DND-41 (cell line): ENCODE results near the gene BRD3.

Experiments used
- ATAC-seq: fragments of 200-7000 bp; cut with Tn5 transposase; 3 replicates; pipeline ENCODE4 v1.9.1; 2021; ENCODE audit warnings: low read depth; ENCODE audit not compliant: insufficient read depth
- DNase-seq: peaks from one replicate; pipeline ENCODE4 v3.0.0-alpha.2; 2020
- H2AFZ ChIP-seq: 2 replicates; pipeline ENCODE4 v1.6.0; 2012; ENCODE audit warnings: low read depth, low read length
- H3K27ac ChIP-seq: 2 replicates; pipeline ENCODE4 v1.5.1; 2012; ENCODE audit warnings: low read length, inconsistent platforms
- H3K27me3 ChIP-seq: fragments of 200-600 bp; sonication (generic); 2 replicates; pipeline ENCODE4 v1.6.0; 2012; ENCODE audit warnings: low read length, mild to moderate bottlenecking, inconsistent platforms; ENCODE audit not compliant: insufficient read depth, poor library complexity
- H3K36me3 ChIP-seq: 2 replicates; pipeline ENCODE4 v1.5.1; 2012; ENCODE audit warnings: low read length, inconsistent platforms; ENCODE audit not compliant: insufficient read depth
- H3K4me1 ChIP-seq: 2 replicates; pipeline ENCODE4 v1.5.1; 2012; ENCODE audit warnings: mild to moderate bottlenecking, low read length; ENCODE audit not compliant: insufficient read depth
- H3K4me2 ChIP-seq: 2 replicates; pipeline ENCODE4 v1.6.0; 2012; ENCODE audit warnings: mild to moderate bottlenecking, moderate library complexity, low read length, inconsistent platforms; ENCODE audit not compliant: insufficient read depth
- H3K4me3 ChIP-seq, 2 experiments: fragments of 200-600 bp in 1 of 2; shearing (Covaris generic) in 1 of 2; 2 replicates each; pipeline ENCODE4 v1.5.1; 2012 to 2016; ENCODE audit warnings: inconsistent platforms in 2 of 2, low read length in 2 of 2, mild to moderate bottlenecking in 2 of 2, low read depth in 1 of 2, moderate library complexity in 1 of 2
- H3K79me2 ChIP-seq: 2 replicates; pipeline ENCODE4 v1.6.0; 2012; ENCODE audit warnings: low read length, inconsistent platforms; ENCODE audit not compliant: insufficient read depth
- H3K9ac ChIP-seq: 2 replicates; pipeline ENCODE4 v1.6.0; 2012; ENCODE audit warnings: low read depth, mild to moderate bottlenecking, inconsistent platforms, low read length, moderate library complexity
- H3K9me3 ChIP-seq: 2 replicates; pipeline ENCODE4 v1.5.1; 2012; ENCODE audit warnings: low read length, moderate library complexity, mild to moderate bottlenecking, inconsistent platforms; ENCODE audit not compliant: insufficient read depth, severe bottlenecking
- H4K20me1 ChIP-seq: 2 replicates; pipeline ENCODE4 v1.6.0; 2012; ENCODE audit warnings: low read length; ENCODE audit not compliant: insufficient read depth
- EZH2 ChIP-seq: IDR thresholded peaks from 3 replicates; pipeline ENCODE4 v1.6.1; 2012; ENCODE audit warnings: borderline replicate concordance, low read depth, mild to moderate bottlenecking, moderate library complexity, low read length, inconsistent platforms; ENCODE audit not compliant: severe bottlenecking
- TF ChIP-seq, protein P1 (sequence below): IDR thresholded peaks from 2 replicates; pipeline ENCODE4 v1.5.1; 2012; ENCODE audit warnings: borderline replicate concordance, low read length, moderate library complexity, mild to moderate bottlenecking; ENCODE audit not compliant: poor library complexity, severe bottlenecking; ENCODE audit errors: extremely low read depth

BRD3 gene

GRCh38 chr9:134028076-134028475, 39.8 kb downstream of the BRD3 start:
- no peak for TF ChIP-seq EZH2
- TF ChIP-seq, protein P1, sequence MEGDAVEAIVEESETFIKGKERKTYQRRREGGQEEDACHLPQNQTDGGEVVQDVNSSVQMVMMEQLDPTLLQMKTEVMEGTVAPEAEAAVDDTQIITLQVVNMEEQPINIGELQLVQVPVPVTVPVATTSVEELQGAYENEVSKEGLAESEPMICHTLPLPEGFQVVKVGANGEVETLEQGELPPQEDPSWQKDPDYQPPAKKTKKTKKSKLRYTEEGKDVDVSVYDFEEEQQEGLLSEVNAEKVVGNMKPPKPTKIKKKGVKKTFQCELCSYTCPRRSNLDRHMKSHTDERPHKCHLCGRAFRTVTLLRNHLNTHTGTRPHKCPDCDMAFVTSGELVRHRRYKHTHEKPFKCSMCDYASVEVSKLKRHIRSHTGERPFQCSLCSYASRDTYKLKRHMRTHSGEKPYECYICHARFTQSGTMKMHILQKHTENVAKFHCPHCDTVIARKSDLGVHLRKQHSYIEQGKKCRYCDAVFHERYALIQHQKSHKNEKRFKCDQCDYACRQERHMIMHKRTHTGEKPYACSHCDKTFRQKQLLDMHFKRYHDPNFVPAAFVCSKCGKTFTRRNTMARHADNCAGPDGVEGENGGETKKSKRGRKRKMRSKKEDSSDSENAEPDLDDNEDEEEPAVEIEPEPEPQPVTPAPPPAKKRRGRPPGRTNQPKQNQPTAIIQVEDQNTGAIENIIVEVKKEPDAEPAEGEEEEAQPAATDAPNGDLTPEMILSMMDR, result no peak
- Histone ChIP-seq H3K79me2 (no peaks in the 10 kb centered on the region), H3K4me3 (no peak overlapping the region), H3K9ac (no peak overlapping the region), H3K36me3 (peaks cover 19% of the 10 kb centered on the region), H3K27me3 (no peaks in the 10 kb centered on the region), H2AFZ (no peak overlapping the region), H3K27ac (no peak overlapping the region), H3K4me2 (no peak overlapping the region), H3K4me1 (peaks cover 19% of the 10 kb centered on the region), H4K20me1 (peaks cover 10% of the 10 kb centered on the region; the same call in 1 of the 2 replicates), H3K9me3 (no peaks in the 10 kb centered on the region)
- DNase-seq, result no peak
- ATAC-seq, result no peak

GRCh38 chr9:134027561-134027960, 40.3 kb downstream of the BRD3 start:
- Histone ChIP-seq H3K4me1 (peaks cover 19% of the 10 kb centered on the region), H3K36me3 (peaks cover 16% of the 10 kb centered on the region), H2AFZ (no peak overlapping the region), H3K9ac (no peak overlapping the region), H3K4me2 (no peak overlapping the region), H4K20me1 (peaks cover 10% of the 10 kb centered on the region; the same call in 1 of the 2 replicates), H3K4me3 (no peak overlapping the region), H3K79me2 (no peaks in the 10 kb centered on the region), H3K27ac (no peak overlapping the region), H3K9me3 (no peaks in the 10 kb centered on the region), H3K27me3 (no peaks in the 10 kb centered on the region)
- no peak for ATAC-seq
- TF ChIP-seq EZH2, result no peak
- TF ChIP-seq, protein P1, result no peak
- DNase-seq, result no peak

GRCh38 chr9:134026981-134027380, 40.8 kb downstream of the BRD3 start:
- Histone ChIP-seq H3K9ac (no peak overlapping the region), H3K4me3 (no peak overlapping the region), H2AFZ (no peak overlapping the region), H3K36me3 (peaks cover 15% of the 10 kb centered on the region), H4K20me1 (peaks cover 10% of the 10 kb centered on the region; the same call in 1 of the 2 replicates), H3K9me3 (no peaks in the 10 kb centered on the region), H3K27me3 (no peaks in the 10 kb centered on the region), H3K4me2 (peak overlapping the region; percentile 87; the same call in 1 of the 2 replicates), H3K27ac (no peak overlapping the region), H3K79me2 (no peaks in the 10 kb centered on the region), H3K4me1 (peaks cover 19% of the 10 kb centered on the region)
- DNase-seq, result no peak
- no peak for TF ChIP-seq EZH2
- ATAC-seq, result no peak

GRCh38 chr9:134026581-134026980, 41.2 kb downstream of the BRD3 start:
- Histone ChIP-seq H2AFZ (no peak overlapping the region), H3K9ac (no peak overlapping the region), H3K4me3 (peak overlapping the region in 1 of 2 experiments; percentile 76; a peak in 2 of 4 replicates), H4K20me1 (peaks cover 10% of the 10 kb centered on the region; the same call in 1 of the 2 replicates), H3K9me3 (no peaks in the 10 kb centered on the region), H3K27me3 (no peaks in the 10 kb centered on the region), H3K79me2 (no peaks in the 10 kb centered on the region), H3K4me2 (peak overlapping the region; percentile 87; the same call in 1 of the 2 replicates), H3K27ac (no peak overlapping the region), H3K4me1 (peaks cover 19% of the 10 kb centered on the region), H3K36me3 (peaks cover 11% of the 10 kb centered on the region)
- TF ChIP-seq, protein P1, result no peak
- no peak for TF ChIP-seq EZH2
- no peak for ATAC-seq
- DNase-seq, result no peak
